ENCODE measurements around the gene CLPTM1.

GRCh38 chr19:44990966-44991365 is 35.8 kb downstream of the CLPTM1 start:
- no peak for TF ChIP-seq EZH2 (IDR thresholded peaks at IDR 0.05; ENCODE audit: borderline replicate concordance, low read depth, low read length, severe bottlenecking)
- no peak for TF ChIP-seq POLR2A (IDR thresholded peaks at IDR 0.05; ENCODE audit: low read depth, low read length)
- TF ChIP-seq, protein P1, sequence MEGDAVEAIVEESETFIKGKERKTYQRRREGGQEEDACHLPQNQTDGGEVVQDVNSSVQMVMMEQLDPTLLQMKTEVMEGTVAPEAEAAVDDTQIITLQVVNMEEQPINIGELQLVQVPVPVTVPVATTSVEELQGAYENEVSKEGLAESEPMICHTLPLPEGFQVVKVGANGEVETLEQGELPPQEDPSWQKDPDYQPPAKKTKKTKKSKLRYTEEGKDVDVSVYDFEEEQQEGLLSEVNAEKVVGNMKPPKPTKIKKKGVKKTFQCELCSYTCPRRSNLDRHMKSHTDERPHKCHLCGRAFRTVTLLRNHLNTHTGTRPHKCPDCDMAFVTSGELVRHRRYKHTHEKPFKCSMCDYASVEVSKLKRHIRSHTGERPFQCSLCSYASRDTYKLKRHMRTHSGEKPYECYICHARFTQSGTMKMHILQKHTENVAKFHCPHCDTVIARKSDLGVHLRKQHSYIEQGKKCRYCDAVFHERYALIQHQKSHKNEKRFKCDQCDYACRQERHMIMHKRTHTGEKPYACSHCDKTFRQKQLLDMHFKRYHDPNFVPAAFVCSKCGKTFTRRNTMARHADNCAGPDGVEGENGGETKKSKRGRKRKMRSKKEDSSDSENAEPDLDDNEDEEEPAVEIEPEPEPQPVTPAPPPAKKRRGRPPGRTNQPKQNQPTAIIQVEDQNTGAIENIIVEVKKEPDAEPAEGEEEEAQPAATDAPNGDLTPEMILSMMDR (IDR thresholded peaks at IDR 0.05; ENCODE audit: extremely low read depth in 1 of 2, insufficient read depth in 1 of 2, low read depth in 1 of 2, low read length in 2 of 2) = no peak
- TF ChIP-seq POLR2AphosphoS5 (IDR thresholded peaks at IDR 0.05; ENCODE audit: insufficient read depth, low read depth, low read length) = no peak
- no peak for TF ChIP-seq JUN (IDR thresholded peaks at IDR 0.05; ENCODE audit: borderline replicate concordance, insufficient read depth, insufficient read length, low read depth)
- no peak for TF ChIP-seq MAX (IDR thresholded peaks at IDR 0.05; ENCODE audit: insufficient read depth, insufficient read length)
- no peak for TF ChIP-seq MYC (IDR thresholded peaks at IDR 0.05; ENCODE audit: low read depth, low read length)

Measured in endothelial cell of umbilical vein (primary cell).